Adrenal gland (tissue), 5 donors: ENCODE measurements around the gene COQ2.

Experiments
- CTCF ChIP-seq, 6 experiments: fragments of 450-650 bp in 4 of 6; fragments of 200-600 bp in 2 of 6; sonication (generic) in 1 of 6; IDR thresholded peaks; 1 replicate in 5 of 6; 2 replicates in 1 of 6; pipeline versions ENCODE4 v1.5.1 to v1.8.0; 2016 to 2021; ENCODE audit warnings: antibody characterized with exemption in 6 of 6, mild to moderate bottlenecking in 2 of 6, moderate library complexity in 1 of 6
- POLR2A ChIP-seq, 2 donors: fragments of 450-650 bp; IDR thresholded peaks; one replicate each; pipeline ENCODE4 v1.6.1; 2017; ENCODE audit warnings: antibody characterized with exemption in 2 of 2, mild to moderate bottlenecking in 2 of 2, moderate library complexity in 1 of 2
- donor health status: DM: no; HTN: no; CAD: no.

- TF ChIP-seq CTCF (IDR thresholded peaks at IDR 0.05) (no peak), POLR2A (IDR thresholded peaks at IDR 0.05) (no peak)
Measured at GRCh38 chr4:83331956-83332355, 47.4 kb upstream of the COQ2 start.
